Measurements from ENCODE around the gene PRKAR1B. TPM values are rescaled to one million over a fixed set of nuclear protein-coding genes. Genes with fewer than 3 reads are reported as not detected.
"Not testable (repeated sequence)": the region's sequence is repeated elsewhere in the genome, so short reads cannot be mapped to it uniquely, and the experiment has no call there.

Gene PRKAR1B
- total and polyA plus RNA-seq, 8 donors, result 2.5 to 8.4 (median 5.3) TPM

DNA sequence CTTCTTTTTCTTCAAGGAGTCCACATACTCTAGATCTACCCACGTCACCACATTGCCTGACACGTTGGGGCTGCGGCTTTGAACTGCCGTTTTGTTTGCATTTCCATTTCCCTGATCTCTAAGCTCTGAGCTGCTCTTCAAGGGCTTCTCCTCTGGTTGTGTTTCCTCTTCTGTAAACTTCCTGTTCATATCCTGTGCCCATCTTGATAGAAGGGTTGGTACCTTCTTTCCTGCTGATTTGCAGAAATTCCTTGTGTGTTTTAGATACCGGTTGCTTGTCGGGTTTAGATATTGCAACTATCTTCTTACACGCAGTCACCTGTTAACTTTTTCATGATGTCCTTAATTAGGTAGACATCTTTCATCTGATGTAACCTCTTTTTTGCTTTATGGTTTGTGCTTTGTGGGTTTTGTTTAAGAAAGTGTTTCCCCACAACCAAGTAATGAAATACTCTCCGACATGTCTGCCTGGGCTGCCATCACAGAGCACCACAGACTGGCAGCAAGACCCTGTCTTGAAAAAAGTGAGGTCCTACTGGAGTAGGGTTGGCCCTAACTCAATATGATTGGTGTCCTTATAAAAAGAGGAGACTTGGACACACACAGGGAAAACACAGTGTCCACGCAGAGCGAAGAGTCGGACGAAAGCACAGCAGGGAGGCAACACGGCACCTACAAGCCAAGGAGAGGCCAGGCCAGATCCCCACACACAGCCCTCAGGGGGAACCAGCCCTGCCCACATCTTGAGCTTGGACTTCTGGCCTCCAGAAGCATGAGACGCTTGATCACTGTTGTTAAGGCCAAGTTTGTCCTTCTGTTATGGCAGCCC, 108.3 kb downstream of the PRKAR1B start:
- TF ChIP-seq, protein P1, sequence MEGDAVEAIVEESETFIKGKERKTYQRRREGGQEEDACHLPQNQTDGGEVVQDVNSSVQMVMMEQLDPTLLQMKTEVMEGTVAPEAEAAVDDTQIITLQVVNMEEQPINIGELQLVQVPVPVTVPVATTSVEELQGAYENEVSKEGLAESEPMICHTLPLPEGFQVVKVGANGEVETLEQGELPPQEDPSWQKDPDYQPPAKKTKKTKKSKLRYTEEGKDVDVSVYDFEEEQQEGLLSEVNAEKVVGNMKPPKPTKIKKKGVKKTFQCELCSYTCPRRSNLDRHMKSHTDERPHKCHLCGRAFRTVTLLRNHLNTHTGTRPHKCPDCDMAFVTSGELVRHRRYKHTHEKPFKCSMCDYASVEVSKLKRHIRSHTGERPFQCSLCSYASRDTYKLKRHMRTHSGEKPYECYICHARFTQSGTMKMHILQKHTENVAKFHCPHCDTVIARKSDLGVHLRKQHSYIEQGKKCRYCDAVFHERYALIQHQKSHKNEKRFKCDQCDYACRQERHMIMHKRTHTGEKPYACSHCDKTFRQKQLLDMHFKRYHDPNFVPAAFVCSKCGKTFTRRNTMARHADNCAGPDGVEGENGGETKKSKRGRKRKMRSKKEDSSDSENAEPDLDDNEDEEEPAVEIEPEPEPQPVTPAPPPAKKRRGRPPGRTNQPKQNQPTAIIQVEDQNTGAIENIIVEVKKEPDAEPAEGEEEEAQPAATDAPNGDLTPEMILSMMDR (IDR thresholded peaks at IDR 0.05), result no peak
- 80 to 86% methylated on average over 14 of the region's 14 CpGs for WGBS, 2 donors
- Histone ChIP-seq H3K4me3 (no peak overlapping the region), H3K27ac (no peak overlapping the region), H3K4me1 (no peaks in the 10 kb centered on the region), H3K27me3 (no peaks in the 10 kb centered on the region), H3K9me3 (no peaks in the 10 kb centered on the region), H3K36me3 (no peaks in the 10 kb centered on the region)
- FAIRE-seq (no peak), DNase-seq (peak in 1 of 6 donors; percentile 11), ATAC-seq (peak in 3 of 4 donors; percentile 32 to 59 (median 53))
- intact Hi-C loops (cut with DNase I), result no loop called here

DNA sequence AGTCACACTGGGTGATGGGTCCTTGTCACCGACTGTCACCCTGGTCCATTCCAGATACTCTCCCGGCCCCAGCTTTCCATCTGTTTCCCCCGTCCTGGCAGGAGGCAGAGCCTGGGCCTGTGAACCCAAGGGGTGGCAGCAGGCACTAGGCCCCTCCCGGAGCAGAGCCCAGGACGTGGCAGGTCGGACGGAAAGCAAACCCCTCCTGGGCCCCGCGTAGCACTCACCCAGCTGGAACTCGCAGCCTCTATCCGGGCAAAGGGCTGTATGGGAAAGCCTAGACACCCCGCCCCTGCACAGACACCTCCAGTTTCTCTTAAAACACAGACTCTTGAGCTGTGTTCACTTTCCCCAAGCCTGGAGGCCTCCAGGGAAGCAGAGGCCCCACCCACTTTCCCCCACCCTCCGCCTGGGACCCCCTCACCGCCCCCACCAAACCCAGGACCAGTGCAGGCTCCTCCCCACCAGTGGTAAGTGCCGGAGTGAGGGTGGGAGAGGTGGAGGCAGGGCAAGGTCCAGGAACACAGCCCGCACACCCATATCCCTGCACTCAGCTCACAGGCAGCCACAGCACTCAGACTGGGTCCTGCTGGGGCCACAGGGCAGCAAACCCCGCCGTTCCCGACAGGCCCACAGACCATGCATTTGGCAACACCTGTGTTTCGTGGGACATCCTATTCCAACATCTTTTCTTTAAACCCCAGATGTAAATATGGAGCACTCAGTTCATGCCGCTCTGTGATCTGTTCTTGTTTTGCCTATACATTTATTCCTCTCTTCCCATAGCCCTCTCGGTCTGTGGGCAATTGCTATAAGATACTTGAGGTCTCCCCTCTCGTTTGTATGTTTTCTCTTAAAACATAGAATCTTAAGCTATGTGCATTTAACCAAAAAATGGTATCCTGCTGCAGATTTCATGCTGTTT, 109.2 kb downstream of the PRKAR1B start:
- WGBS, 2 donors, result 92 to 94% methylated on average over 20 to 23 of the region's 23 CpGs
- TF ChIP-seq, protein P1 (IDR thresholded peaks at IDR 0.05), result no peak
- no peak for ATAC-seq
- H3K27me3 ChIP-seq, result no peaks in the 10 kb centered on the region
- intact Hi-C loops (cut with DNase I), result no loop called here
- no peaks in the 10 kb centered on the region for H3K36me3 ChIP-seq
- H3K9me3 ChIP-seq, result no peaks in the 10 kb centered on the region
- H3K4me3 ChIP-seq, result no peak overlapping the region
- no peak for FAIRE-seq
- no peaks in the 10 kb centered on the region for H3K4me1 ChIP-seq
- peak in 1 of 6 donors; percentile 11 for DNase-seq
- H3K27ac ChIP-seq, result no peak overlapping the region

DNA sequence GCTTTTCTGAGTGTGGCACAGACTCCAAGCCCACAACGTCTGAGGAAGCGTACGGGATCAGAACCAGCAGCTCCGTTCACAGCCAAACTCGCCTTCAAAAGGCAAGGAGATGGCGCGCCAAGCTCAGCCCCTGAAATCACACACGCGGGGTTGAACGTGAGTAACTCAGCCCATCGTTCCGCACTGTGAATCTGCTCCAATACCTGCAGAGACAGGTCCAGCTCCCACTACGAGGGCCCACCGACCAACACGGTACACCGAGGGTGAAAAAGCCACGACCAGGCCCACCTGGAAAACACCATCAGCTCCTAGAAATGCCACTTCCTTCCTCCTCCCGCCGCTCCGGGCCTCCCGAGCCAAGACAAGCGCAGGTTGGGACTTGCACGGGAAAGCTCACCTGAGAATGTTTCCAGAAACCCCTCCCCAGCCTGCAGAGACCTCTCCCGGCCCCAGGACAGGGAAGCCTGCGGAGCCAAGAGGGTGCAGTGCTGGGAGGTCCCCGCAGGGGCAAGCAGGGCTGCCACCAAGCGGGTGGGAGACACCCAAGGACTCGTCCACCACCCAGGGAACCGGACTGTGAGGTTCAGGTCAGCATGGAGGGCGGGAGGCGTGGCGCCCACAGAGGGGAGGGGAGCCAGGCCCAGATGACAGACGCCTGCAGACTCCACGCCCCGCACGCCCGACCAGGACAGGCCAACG, 113.5 kb downstream of the PRKAR1B start:
- DNase-seq (peak in 1 of 6 donors; percentile 32), ATAC-seq (no peak), FAIRE-seq (no peak)
- TF ChIP-seq, protein P1 (IDR thresholded peaks at IDR 0.05), result no peak
- intact Hi-C loops (cut with DNase I), result no loop called here
- H3K27ac ChIP-seq, result no peak overlapping the region
- H3K4me3 ChIP-seq, result no peak overlapping the region
- no peaks in the 10 kb centered on the region for H3K27me3 ChIP-seq
- H3K36me3 ChIP-seq, result no peaks in the 10 kb centered on the region
- no peaks in the 10 kb centered on the region for H3K4me1 ChIP-seq
- H3K9me3 ChIP-seq, result no peaks in the 10 kb centered on the region
- 93 to 94% methylated on average over 38 of the region's 38 CpGs for WGBS, 2 donors

DNA sequence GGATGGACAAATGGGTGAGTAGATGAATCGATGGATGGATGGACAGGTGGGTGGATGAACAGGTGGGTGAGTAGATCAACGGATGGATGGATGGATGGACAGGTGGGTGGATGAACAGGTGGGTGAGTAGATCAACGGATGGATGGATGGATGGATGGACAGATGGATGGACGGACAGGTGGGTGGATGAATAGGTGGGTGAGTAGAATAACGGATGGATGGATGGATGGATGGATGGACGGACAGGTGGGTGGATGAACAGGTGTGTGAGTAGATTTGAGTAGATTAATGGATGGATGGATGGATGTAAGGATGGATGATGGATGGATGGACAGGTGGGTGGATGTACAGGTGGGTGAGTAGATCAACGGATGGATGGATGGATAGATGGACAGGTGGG, 115.2 kb downstream of the PRKAR1B start:
- H3K9me3 ChIP-seq; H3K27me3 ChIP-seq; H3K27ac ChIP-seq; H3K36me3 ChIP-seq; intact Hi-C loops (cut with DNase I); DNase-seq; ATAC-seq; H3K4me1 ChIP-seq; FAIRE-seq; H3K4me3 ChIP-seq: not testable (repeated sequence)
- WGBS, 2 donors, result 76 to 97% methylated on average over 7 of the region's 7 CpGs

DNA sequence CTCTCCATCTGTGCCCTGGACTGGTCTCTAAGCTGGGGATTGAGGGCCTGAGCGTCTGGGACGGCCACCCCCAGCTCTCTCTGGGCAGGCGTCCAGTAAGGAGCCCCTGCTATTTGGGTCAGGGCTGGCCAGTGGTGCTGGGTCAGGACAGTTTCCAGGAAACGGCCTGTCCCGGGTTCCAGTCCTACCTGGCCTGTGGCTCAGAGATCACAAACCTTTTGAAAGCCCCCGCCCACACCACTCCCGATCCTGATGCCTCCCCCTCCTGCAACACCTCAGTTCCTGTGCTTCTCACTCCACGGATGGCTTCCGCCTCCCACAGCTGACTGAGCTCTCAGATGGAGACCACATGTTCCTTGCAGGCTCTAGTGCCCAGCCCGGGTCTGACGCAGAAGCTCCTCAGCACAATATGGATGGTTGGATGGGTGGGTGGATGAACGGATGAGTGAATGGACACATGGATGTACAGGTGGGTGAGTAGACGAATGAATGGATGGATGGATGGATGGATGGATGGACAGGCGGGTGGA, 115.7 kb downstream of the PRKAR1B start:
- Histone ChIP-seq H3K9me3 (no peaks in the 10 kb centered on the region), H3K27me3 (no peaks in the 10 kb centered on the region), H3K4me3 (no peak overlapping the region), H3K36me3 (no peaks in the 10 kb centered on the region), H3K4me1 (no peaks in the 10 kb centered on the region), H3K27ac (no peak overlapping the region)
- ATAC-seq (no peak), DNase-seq (peak in 1 of 6 donors; percentile 26), FAIRE-seq (no peak)
- TF ChIP-seq, protein P1 (IDR thresholded peaks at IDR 0.05), result no peak
- intact Hi-C loops (cut with DNase I), result no loop called here
- WGBS, 2 donors, result 84 to 87% methylated on average over 14 of the region's 14 CpGs
